ENCODE results near the gene RREB1.

- TF ChIP-seq EZH2 (IDR thresholded peaks at IDR 0.05; ENCODE audit: borderline replicate concordance, low read depth, low read length, severe bottlenecking) (no peak), POLR2A (IDR thresholded peaks at IDR 0.05; ENCODE audit: low read depth, low read length) (no peak), CTCF (IDR thresholded peaks at IDR 0.05; ENCODE audit: extremely low read depth in 1 of 2, insufficient read depth in 1 of 2, low read depth in 1 of 2, low read length in 2 of 2) (no peak), MAX (IDR thresholded peaks at IDR 0.05; ENCODE audit: insufficient read depth, insufficient read length) (no peak), JUN (IDR thresholded peaks at IDR 0.05; ENCODE audit: borderline replicate concordance, insufficient read depth, insufficient read length, low read depth) (no peak), FOS (IDR thresholded peaks at IDR 0.05; ENCODE audit: borderline replicate concordance, insufficient read depth, low read length) (no peak), POLR2AphosphoS5 (IDR thresholded peaks at IDR 0.05; ENCODE audit: insufficient read depth, low read depth, low read length) (no peak)
Observed at GRCh38 chr6:7164536-7165001, 56.8 kb downstream of the RREB1 start.

Data from endothelial cell of umbilical vein (primary cell).